Measurements from ENCODE around the gene KIF26A.

KIF26A gene

DNA sequence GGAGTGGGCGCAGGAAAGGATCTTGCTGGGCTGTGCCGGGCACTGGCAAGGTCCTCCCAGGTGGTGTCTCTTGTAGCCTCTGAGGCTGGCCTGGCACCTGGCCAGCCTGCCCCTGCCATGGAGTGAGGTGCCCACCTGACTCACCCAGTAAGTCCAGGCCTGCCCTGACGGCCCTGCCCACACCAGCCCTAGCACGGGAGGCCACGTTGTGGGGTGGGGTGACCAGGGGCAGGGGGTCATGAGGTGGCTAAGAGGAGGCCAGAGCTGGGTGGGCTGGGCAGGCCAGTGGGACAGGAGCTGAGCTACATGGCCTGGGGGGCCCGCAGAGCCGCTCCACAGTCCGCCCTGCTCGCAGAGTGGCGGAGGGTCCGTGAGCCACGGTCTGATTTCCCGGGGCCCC is 45.4 kb downstream of the KIF26A start:
- H3K27ac ChIP-seq, result no peak overlapping the region
- TF ChIP-seq ZFX (IDR thresholded peaks at IDR 0.05) (no peak), CTCF (conservative IDR thresholded peaks at IDR 0.05) (no peak)

- TF ChIP-seq CTCF (conservative IDR thresholded peaks at IDR 0.05), result no peak
- TF ChIP-seq ZFX (IDR thresholded peaks at IDR 0.05), result no peak
- H3K27ac ChIP-seq, result no peak overlapping the region
Observed at GRCh38 chr14:104184506-104184905, 46.1 kb downstream of the KIF26A start.

GRCh38 chr14:104184911-104185499 is 46.6 kb downstream of the KIF26A start:
- no peak for TF ChIP-seq CTCF (conservative IDR thresholded peaks at IDR 0.05)
- no peak for TF ChIP-seq ZFX (IDR thresholded peaks at IDR 0.05)
- H3K27ac ChIP-seq, result no peak overlapping the region

DNA sequence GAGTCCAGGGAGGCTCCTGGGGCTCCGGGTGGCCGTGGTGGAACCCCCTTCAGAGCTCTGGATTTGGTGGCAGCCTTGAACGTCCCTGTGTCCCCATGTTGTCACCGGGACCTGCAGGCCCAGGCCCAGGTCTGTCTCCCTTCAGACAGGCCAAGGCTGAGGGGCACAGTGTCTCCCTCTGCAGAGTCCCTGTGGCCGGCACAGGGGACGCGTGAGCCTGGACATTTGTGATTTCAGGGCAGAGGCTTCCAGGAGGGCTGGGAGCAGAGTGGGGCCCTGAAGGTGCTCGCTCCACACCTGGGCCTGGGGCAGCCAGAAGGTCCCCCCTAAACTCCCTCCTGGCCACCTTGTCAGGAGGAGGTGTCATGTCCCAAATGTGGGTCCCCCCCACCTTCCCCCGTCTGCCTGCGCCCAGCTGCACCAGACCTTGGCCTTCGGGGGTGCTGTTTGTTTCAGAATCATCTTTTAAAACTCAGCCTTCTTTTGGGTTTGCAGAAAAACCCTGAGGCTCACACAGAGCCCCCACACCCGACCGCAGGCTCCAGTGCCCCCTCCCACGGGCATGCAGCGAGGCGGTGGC is 47.6 kb downstream of the KIF26A start:
- TF ChIP-seq ZFX (IDR thresholded peaks at IDR 0.05) (no peak), CTCF (conservative IDR thresholded peaks at IDR 0.05) (no peak)
- no peak overlapping the region for H3K27ac ChIP-seq

DNA sequence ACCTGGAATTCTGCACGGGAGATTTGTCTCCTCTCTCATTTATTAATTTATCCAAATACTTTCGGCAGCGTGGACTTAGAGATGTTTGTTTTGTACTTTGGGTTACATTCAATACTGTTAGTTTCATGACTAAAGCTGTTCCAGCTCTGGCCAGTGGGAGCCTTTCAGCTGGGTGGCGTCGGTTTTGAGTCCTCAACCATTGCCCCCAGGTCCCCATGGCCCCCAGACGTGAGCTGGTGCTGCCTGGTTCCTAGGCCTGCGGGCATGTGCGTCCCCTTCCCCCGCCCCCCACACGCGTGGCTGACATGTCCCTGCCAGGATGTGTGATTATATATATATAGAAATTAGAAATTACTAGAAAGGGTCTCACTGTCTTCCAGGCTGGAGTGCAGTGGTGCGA is 48.2 kb downstream of the KIF26A start:
- TF ChIP-seq ZFX (IDR thresholded peaks at IDR 0.05), result no peak
- no peak for TF ChIP-seq CTCF (conservative IDR thresholded peaks at IDR 0.05)
- no peak overlapping the region for H3K27ac ChIP-seq

DNA sequence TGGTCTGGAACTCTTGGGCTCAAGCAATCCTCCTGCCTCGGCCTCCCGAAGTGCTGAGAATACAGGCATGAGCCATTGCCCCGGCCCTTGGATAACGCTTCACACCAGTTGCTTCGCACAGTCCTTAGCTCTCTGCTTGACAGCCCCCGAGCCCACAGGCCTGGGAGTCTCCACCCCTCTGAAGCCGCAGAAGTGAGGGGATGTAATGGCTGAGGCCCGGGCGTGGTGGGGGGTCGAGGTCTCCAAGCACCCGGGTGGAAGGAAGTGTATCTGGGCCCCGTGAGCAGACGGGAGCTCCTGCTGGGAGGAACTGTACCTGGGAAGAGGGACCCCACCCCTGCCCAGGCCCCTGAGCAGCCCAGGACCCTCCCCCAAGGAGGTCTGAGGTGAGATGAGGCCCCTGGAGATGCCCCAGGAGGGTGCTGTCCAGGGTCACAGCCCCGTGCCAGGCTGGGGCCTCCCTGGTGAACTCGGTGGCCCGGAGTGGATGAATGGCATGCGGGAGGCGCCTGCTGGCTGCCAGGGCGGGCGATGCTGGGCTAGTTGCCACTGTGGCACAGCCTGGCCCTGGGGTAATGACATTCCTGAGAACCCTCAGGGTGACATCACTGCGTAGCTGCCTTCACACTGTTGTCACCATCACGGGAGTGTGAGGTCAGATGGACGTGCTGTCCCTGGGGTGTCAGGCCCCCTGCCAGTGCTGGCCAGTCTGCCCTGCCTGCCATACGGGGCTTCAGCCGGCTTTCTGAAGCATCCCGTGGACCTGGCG is 48.9 kb downstream of the KIF26A start:
- TF ChIP-seq CTCF (conservative IDR thresholded peaks at IDR 0.05) (no peak), ZFX (IDR thresholded peaks at IDR 0.05) (no peak)

More for the DNA sequence above, 48.9 kb downstream of the KIF26A start:
- H3K27ac ChIP-seq, result no peak overlapping the region
